ENCODE results near the gene BATF3. TPM values are rescaled to one million over a fixed set of nuclear protein-coding genes. Genes with fewer than 3 reads are reported as not detected.

Gene BATF3
- total RNA-seq, 2 donors from 2014 or later: 3.4 TPM; not detected in 1

GRCh38 chr1:212670301-212670700 is 29.3 kb downstream of the BATF3 start:
- ATAC-seq (no peak), DNase-seq (no peak)
- no peaks in the 10 kb centered on the region for H3K27me3 ChIP-seq
- H3K4me3 ChIP-seq: no peak overlapping the region
- no peak overlapping the region for H3K27ac ChIP-seq
- no peaks in the 10 kb centered on the region for H3K4me1 ChIP-seq
- intact Hi-C loops (cut with DNase I): no loop called here
- H3K36me3 ChIP-seq (replicated peaks in 1 of 2; ENCODE audit: insufficient read depth in 1 of 2, low read depth in 2 of 2): no peaks in the 10 kb centered on the region
- TF ChIP-seq CTCF (IDR thresholded peaks at IDR 0.05) (no peak), POLR2A (IDR thresholded peaks at IDR 0.05) (no peak)
- WGBS, 2 donors: 76 to 82% methylated on average over 7 of the region's 7 CpGs
- H3K9me3 ChIP-seq: no peaks in the 10 kb centered on the region

GRCh38 chr1:212669600-212669999 is 30.0 kb downstream of the BATF3 start:
- intact Hi-C loops (cut with DNase I): no loop called here
- DNase-seq: no peak
- Histone ChIP-seq H3K27ac (no peak overlapping the region), H3K36me3 (replicated peaks in 1 of 2; ENCODE audit: insufficient read depth in 1 of 2, low read depth in 2 of 2) (no peaks in the 10 kb centered on the region), H3K4me1 (no peaks in the 10 kb centered on the region), H3K9me3 (no peaks in the 10 kb centered on the region), H3K27me3 (no peaks in the 10 kb centered on the region), H3K4me3 (no peak overlapping the region)
- no peak for ATAC-seq
- TF ChIP-seq CTCF (IDR thresholded peaks at IDR 0.05): no peak
- no peak for TF ChIP-seq POLR2A (IDR thresholded peaks at IDR 0.05)
- WGBS, 2 donors: 71 to 79% methylated on average over 8 of the region's 8 CpGs

- 76 to 88% methylated on average over 2 of the region's 2 CpGs for WGBS, 2 donors
- Histone ChIP-seq H3K27ac (no peak overlapping the region), H3K4me3 (no peak overlapping the region), H3K4me1 (no peaks in the 10 kb centered on the region), H3K9me3 (no peaks in the 10 kb centered on the region), H3K36me3 (replicated peaks in 1 of 2; ENCODE audit: insufficient read depth in 1 of 2, low read depth in 2 of 2) (no peaks in the 10 kb centered on the region), H3K27me3 (no peaks in the 10 kb centered on the region)
- peak in 1 of 7 experiments; percentile 4 for TF ChIP-seq CTCF (IDR thresholded peaks at IDR 0.05)
- TF ChIP-seq POLR2A (IDR thresholded peaks at IDR 0.05): no peak
- intact Hi-C loops (cut with DNase I): no loop called here
- no peak for ATAC-seq
- no peak for DNase-seq
These were observed 30.5 kb downstream of the BATF3 start for GRCh38 chr1:212669102-212669501.

- 76 to 77% methylated on average over 5 of the region's 5 CpGs for WGBS, 2 donors
- no peak overlapping the region for H3K4me3 ChIP-seq
- H3K9me3 ChIP-seq: no peaks in the 10 kb centered on the region
- ATAC-seq: no peak
- H3K27ac ChIP-seq: no peak overlapping the region
- intact Hi-C loops (cut with DNase I): no loop called here
- no peaks in the 10 kb centered on the region for H3K36me3 ChIP-seq (replicated peaks in 1 of 2; ENCODE audit: insufficient read depth in 1 of 2, low read depth in 2 of 2)
- H3K27me3 ChIP-seq: no peaks in the 10 kb centered on the region
- no peak for DNase-seq
- TF ChIP-seq POLR2A (IDR thresholded peaks at IDR 0.05) (no peak), CTCF (IDR thresholded peaks at IDR 0.05) (no peak)
- H3K4me1 ChIP-seq: no peaks in the 10 kb centered on the region
These were observed 31.2 kb downstream of the BATF3 start for GRCh38 chr1:212668477-212668876.
